Effector memory CD8-positive, alpha-beta T cell (primary cell): ENCODE results near the gene ZNF511.

Experiments
- ATAC-seq: fragments of 150-1000 bp; cut with Tn5 transposase; replicated peaks from 2 replicates; pipeline ENCODE4 v1.10.0; 2021; ENCODE audit warnings: mild to moderate bottlenecking, moderate library complexity
- DNase-seq, 3 experiments: peaks; one replicate each; pipeline ENCODE4 v3.0.0; 2021
- H3K27ac Mint-ChIP-seq, 2 donors: one replicate each; pipeline ENCODE4 v1.8.0; 2022; ENCODE audit warnings: mild to moderate bottlenecking in 2 of 2, mixed read lengths in 2 of 2, moderate library complexity in 2 of 2
- H3K27me3 Mint-ChIP-seq, 2 donors: one replicate each; pipeline ENCODE4 v1.8.0; 2022; ENCODE audit warnings: mixed read lengths in 2 of 2
- H3K36me3 Mint-ChIP-seq: one replicate; pipeline ENCODE4 v1.8.0; 2022; ENCODE audit warnings: mild to moderate bottlenecking, moderate library complexity, mixed read lengths; ENCODE audit not compliant: insufficient read depth
- H3K4me1 Mint-ChIP-seq, 2 donors: one replicate each; pipeline ENCODE4 v1.8.0; 2022; ENCODE audit warnings: low read depth in 2 of 2, mixed read lengths in 2 of 2
- H3K4me3 Mint-ChIP-seq, 2 donors: one replicate each; pipeline ENCODE4 v1.8.0; 2022; ENCODE audit warnings: mild to moderate bottlenecking in 2 of 2, mixed read lengths in 2 of 2, moderate library complexity in 2 of 2
- H3K9me3 Mint-ChIP-seq, 2 donors: one replicate each; pipeline ENCODE4 v1.8.0; 2022; ENCODE audit warnings: mixed read lengths in 2 of 2

Gene ZNF511

GRCh38 chr10:133269367-133269766, 39.3 kb upstream of the ZNF511 start:
- no peaks in the 10 kb centered on the region for H3K9me3 Mint-ChIP-seq
- peaks cover 51% of the 10 kb centered on the region for H3K36me3 Mint-ChIP-seq
- H3K27me3 Mint-ChIP-seq = no peaks in the 10 kb centered on the region
- ATAC-seq (no peak), DNase-seq (no peak)
- no peak overlapping the region for H3K4me3 Mint-ChIP-seq
- no peak overlapping the region for H3K27ac Mint-ChIP-seq
- peaks cover 12 to 16% of the 10 kb centered on the region in 2 donors for H3K4me1 Mint-ChIP-seq

GRCh38 chr10:133270204-133270603, 38.5 kb upstream of the ZNF511 start:
- DNase-seq (no peak), ATAC-seq (no peak)
- Mint-ChIP-seq H3K9me3 (no peaks in the 10 kb centered on the region), H3K27ac (peak overlapping the region in 1 of 2 donors; percentile 38), H3K36me3 (peaks cover 51% of the 10 kb centered on the region), H3K4me1 (peaks cover 7 to 13% of the 10 kb centered on the region in 2 donors), H3K27me3 (no peaks in the 10 kb centered on the region), H3K4me3 (no peak overlapping the region)

GRCh38 chr10:133270773-133271297, 37.9 kb upstream of the ZNF511 start:
- H3K27me3 Mint-ChIP-seq = no peaks in the 10 kb centered on the region
- no peak overlapping the region for H3K4me3 Mint-ChIP-seq
- H3K27ac Mint-ChIP-seq = no peak overlapping the region
- no peak for DNase-seq
- ATAC-seq = no peak
- peaks cover 52% of the 10 kb centered on the region for H3K36me3 Mint-ChIP-seq
- H3K9me3 Mint-ChIP-seq = no peaks in the 10 kb centered on the region
- peaks cover under 1 to 13% of the 10 kb centered on the region in 2 donors for H3K4me1 Mint-ChIP-seq

- Mint-ChIP-seq H3K9me3 (no peaks in the 10 kb centered on the region), H3K4me3 (no peak overlapping the region), H3K4me1 (peaks cover 0 to 14% of the 10 kb centered on the region in 2 donors), H3K27me3 (no peaks in the 10 kb centered on the region), H3K27ac (no peak overlapping the region), H3K36me3 (peaks cover 57% of the 10 kb centered on the region)
- DNase-seq = no peak
- ATAC-seq = no peak
These were observed 37.0 kb upstream of the ZNF511 start for GRCh38 chr10:133271521-133272300.

- peaks cover under 1 to 14% of the 10 kb centered on the region in 2 donors for H3K4me1 Mint-ChIP-seq
- H3K27me3 Mint-ChIP-seq = no peaks in the 10 kb centered on the region
- H3K9me3 Mint-ChIP-seq = no peaks in the 10 kb centered on the region
- ATAC-seq = no peak
- peaks cover 55% of the 10 kb centered on the region for H3K36me3 Mint-ChIP-seq
- peak overlapping the region in 1 of 2 donors; percentile 22 for H3K27ac Mint-ChIP-seq
- no peak overlapping the region for H3K4me3 Mint-ChIP-seq
- DNase-seq = no peak
These were observed 36.3 kb upstream of the ZNF511 start for GRCh38 chr10:133272301-133272963.

GRCh38 chr10:133272964-133273420, 35.7 kb upstream of the ZNF511 start:
- Mint-ChIP-seq H3K36me3 (peaks cover 56% of the 10 kb centered on the region), H3K27ac (peak overlapping the region; percentile 22 to 51), H3K9me3 (no peaks in the 10 kb centered on the region), H3K27me3 (no peaks in the 10 kb centered on the region), H3K4me3 (no peak overlapping the region), H3K4me1 (peaks cover 6 to 19% of the 10 kb centered on the region in 2 donors)
- ATAC-seq = no peak
- no peak for DNase-seq

- Mint-ChIP-seq H3K36me3 (peaks cover 63% of the 10 kb centered on the region), H3K27me3 (no peaks in the 10 kb centered on the region), H3K9me3 (no peaks in the 10 kb centered on the region), H3K4me1 (peaks cover 12 to 26% of the 10 kb centered on the region in 2 donors), H3K4me3 (peak overlapping the region in 1 of 2 donors; percentile 14), H3K27ac (peak overlapping the region in 1 of 2 donors; percentile 51)
- DNase-seq (no peak), ATAC-seq (no peak)
These were observed 35.1 kb upstream of the ZNF511 start for GRCh38 chr10:133273534-133274143.

GRCh38 chr10:133274751-133275683, 33.7 kb upstream of the ZNF511 start:
- H3K4me1 Mint-ChIP-seq = peaks cover 19 to 35% of the 10 kb centered on the region in 2 donors
- H3K4me3 Mint-ChIP-seq = peak overlapping the region; percentile 87 to 91
- no peaks in the 10 kb centered on the region for H3K9me3 Mint-ChIP-seq
- peak; percentile 70 to 77 (median 70) for DNase-seq
- H3K27ac Mint-ChIP-seq = peak overlapping the region; percentile 92 to 99
- peaks cover 62% of the 10 kb centered on the region for H3K36me3 Mint-ChIP-seq
- peak; percentile 56 for ATAC-seq
- no peaks in the 10 kb centered on the region for H3K27me3 Mint-ChIP-seq

GRCh38 chr10:133275684-133276092, 33.0 kb upstream of the ZNF511 start:
- no peaks in the 10 kb centered on the region for H3K27me3 Mint-ChIP-seq
- H3K4me3 Mint-ChIP-seq = peak overlapping the region; percentile 87 to 91
- H3K27ac Mint-ChIP-seq = peak overlapping the region; percentile 92 to 99
- peaks cover 55% of the 10 kb centered on the region for H3K36me3 Mint-ChIP-seq
- DNase-seq (peak; percentile 31 to 49 (median 39)), ATAC-seq (peak; percentile 23)
- no peaks in the 10 kb centered on the region for H3K9me3 Mint-ChIP-seq
- H3K4me1 Mint-ChIP-seq = peaks cover 19 to 35% of the 10 kb centered on the region in 2 donors

- DNase-seq = no peak
- peak overlapping the region; percentile 92 to 99 for H3K27ac Mint-ChIP-seq
- H3K27me3 Mint-ChIP-seq = no peaks in the 10 kb centered on the region
- no peak for ATAC-seq
- H3K36me3 Mint-ChIP-seq = peaks cover 51% of the 10 kb centered on the region
- peaks cover 19 to 35% of the 10 kb centered on the region in 2 donors for H3K4me1 Mint-ChIP-seq
- H3K4me3 Mint-ChIP-seq = peak overlapping the region; percentile 87 to 91
- H3K9me3 Mint-ChIP-seq = no peaks in the 10 kb centered on the region
These were observed 32.6 kb upstream of the ZNF511 start for GRCh38 chr10:133276100-133276434.

GRCh38 chr10:133276435-133277201, 32.1 kb upstream of the ZNF511 start, which contains the start of gene ADAM8:
ADAM8 (minus strand) TSS chr10:133276868; CDS start chr10:133276817, 51 bp downstream.
- H3K4me3 Mint-ChIP-seq = peak within 1 kb of the TSS; percentile 90 to 91
- H3K36me3 Mint-ChIP-seq = peaks cover 47% of the 10 kb centered on the region
- ATAC-seq (peak; percentile 18), DNase-seq (peak; percentile 50 to 60 (median 53))
- H3K9me3 Mint-ChIP-seq = no peaks in the 10 kb centered on the region
- H3K27me3 Mint-ChIP-seq = no peaks in the 10 kb centered on the region
- peaks cover 19 to 35% of the 10 kb centered on the region in 2 donors for H3K4me1 Mint-ChIP-seq
- peak within 1 kb of the TSS; percentile 98 to 99 for H3K27ac Mint-ChIP-seq
